Measurements from ENCODE around the gene GSTA2. TPM values are rescaled to one million over a fixed set of nuclear protein-coding genes. Genes with fewer than 3 reads are reported as not detected.

GSTA2 gene
- total RNA-seq, 1 experiment from 2014 or later = not detected

- DNase-seq (ENCODE audit: low spot score) (no peak), ATAC-seq (no peak)
- Mint-ChIP-seq H3K36me3 (no peaks in the 10 kb centered on the region), H3K4me1 (peaks cover 42% of the 10 kb centered on the region), H3K4me3 (no peak overlapping the region), H3K27me3 (ENCODE audit: low read depth) (no peaks in the 10 kb centered on the region), H3K9me3 (no peaks in the 10 kb centered on the region; the same call in 1 of the 2 replicates), H3K27ac (no peak overlapping the region)
- POLR2A ChIA-PET = no interaction called here
- peak; percentile 94 for TF ChIP-seq GABPB1 (CRISPR knock-in tag; IDR thresholded peaks at IDR 0.05)
- TF ChIP-seq ZNF671 (CRISPR knock-in tag; IDR thresholded peaks at IDR 0.05) = no peak
- CTCF ChIA-PET = interaction anchor here (0.5 to 2.6 kb wide), 4 partner anchors 34 to 136 kb away, joined by 3 to 16 read pairs (median 4); partner anchors contain the start of gene GSTA2
Observed at GRCh38 chr6:52725535-52726192, 37.6 kb downstream of the GSTA2 start.

- no peak overlapping the region for H3K4me3 Mint-ChIP-seq
- TF ChIP-seq ZBTB43 (CRISPR knock-in tag; IDR thresholded peaks at IDR 0.05) (no peak), SP1 (CRISPR knock-in tag; conservative IDR thresholded peaks at IDR 0.05) (no peak)
- no peak for DNase-seq (ENCODE audit: low spot score)
- H3K27ac Mint-ChIP-seq = no peak overlapping the region
- peaks cover 40% of the 10 kb centered on the region for H3K4me1 Mint-ChIP-seq
- H3K9me3 Mint-ChIP-seq = no peaks in the 10 kb centered on the region; the same call in 1 of the 2 replicates
- ATAC-seq = no peak
- H3K27me3 Mint-ChIP-seq (ENCODE audit: low read depth) = no peaks in the 10 kb centered on the region
- POLR2A ChIA-PET = interaction anchor here (0.6 to 0.8 kb wide), 2 partner anchors 51 to 54 kb away, joined by 3 read pairs; no protein-coding TSS in a partner anchor
- CTCF ChIA-PET = interaction anchor here (0.5 to 2.6 kb wide), 21 partner anchors 10 to 317 kb away, joined by 3 to 16 read pairs (median 3); partner anchors contain the start of genes GSTA1 and GSTA2
- no peaks in the 10 kb centered on the region for H3K36me3 Mint-ChIP-seq
Observed at GRCh38 chr6:52725143-52725534, 38.1 kb downstream of the GSTA2 start.

DNA sequence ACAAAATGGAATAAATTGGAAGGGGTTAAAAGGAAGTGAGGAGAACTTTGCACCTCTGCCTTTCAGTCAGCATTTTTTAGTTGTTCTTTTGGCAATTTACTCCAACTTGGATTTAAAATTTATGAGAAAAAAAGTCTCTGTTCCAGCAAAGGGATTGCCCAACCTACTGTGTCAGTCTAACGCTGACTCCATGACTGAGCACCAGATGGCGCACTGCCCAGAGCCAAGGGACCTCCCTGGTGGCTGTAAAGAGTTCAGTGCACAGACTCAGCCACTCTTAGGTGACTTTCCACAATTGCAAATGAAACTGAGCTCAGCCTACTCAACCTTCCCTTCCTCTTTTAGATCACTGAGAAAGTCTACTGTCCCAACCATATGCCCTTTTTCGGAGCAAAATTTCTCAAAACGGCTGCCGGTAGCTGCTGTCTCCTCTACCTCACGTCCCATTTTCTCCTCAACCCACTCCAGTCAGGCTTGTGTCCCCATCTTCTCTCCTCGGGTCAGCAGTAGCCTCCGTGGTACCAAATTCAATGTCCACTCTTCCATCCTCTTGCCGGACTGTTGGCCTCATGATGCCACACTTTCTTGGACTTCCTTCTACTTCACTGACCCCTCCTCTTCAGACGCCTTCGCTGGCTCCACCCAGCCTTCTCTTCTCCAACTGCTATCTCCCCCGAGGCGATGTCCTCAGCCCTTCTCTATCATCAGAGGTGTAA lies 38.7 kb downstream of the GSTA2 start:
- H3K4me3 Mint-ChIP-seq = no peak overlapping the region
- peak; percentile 99 for ATAC-seq
- no peaks in the 10 kb centered on the region for H3K36me3 Mint-ChIP-seq
- TF ChIP-seq, protein P1, sequence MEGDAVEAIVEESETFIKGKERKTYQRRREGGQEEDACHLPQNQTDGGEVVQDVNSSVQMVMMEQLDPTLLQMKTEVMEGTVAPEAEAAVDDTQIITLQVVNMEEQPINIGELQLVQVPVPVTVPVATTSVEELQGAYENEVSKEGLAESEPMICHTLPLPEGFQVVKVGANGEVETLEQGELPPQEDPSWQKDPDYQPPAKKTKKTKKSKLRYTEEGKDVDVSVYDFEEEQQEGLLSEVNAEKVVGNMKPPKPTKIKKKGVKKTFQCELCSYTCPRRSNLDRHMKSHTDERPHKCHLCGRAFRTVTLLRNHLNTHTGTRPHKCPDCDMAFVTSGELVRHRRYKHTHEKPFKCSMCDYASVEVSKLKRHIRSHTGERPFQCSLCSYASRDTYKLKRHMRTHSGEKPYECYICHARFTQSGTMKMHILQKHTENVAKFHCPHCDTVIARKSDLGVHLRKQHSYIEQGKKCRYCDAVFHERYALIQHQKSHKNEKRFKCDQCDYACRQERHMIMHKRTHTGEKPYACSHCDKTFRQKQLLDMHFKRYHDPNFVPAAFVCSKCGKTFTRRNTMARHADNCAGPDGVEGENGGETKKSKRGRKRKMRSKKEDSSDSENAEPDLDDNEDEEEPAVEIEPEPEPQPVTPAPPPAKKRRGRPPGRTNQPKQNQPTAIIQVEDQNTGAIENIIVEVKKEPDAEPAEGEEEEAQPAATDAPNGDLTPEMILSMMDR (IDR thresholded peaks at IDR 0.05) = peak; percentile 58
- TF ChIP-seq GABPB1 (CRISPR knock-in tag; IDR thresholded peaks at IDR 0.05) = peak; percentile 15; the same call in 1 of the 2 replicates
- TF ChIP-seq, protein P2, sequence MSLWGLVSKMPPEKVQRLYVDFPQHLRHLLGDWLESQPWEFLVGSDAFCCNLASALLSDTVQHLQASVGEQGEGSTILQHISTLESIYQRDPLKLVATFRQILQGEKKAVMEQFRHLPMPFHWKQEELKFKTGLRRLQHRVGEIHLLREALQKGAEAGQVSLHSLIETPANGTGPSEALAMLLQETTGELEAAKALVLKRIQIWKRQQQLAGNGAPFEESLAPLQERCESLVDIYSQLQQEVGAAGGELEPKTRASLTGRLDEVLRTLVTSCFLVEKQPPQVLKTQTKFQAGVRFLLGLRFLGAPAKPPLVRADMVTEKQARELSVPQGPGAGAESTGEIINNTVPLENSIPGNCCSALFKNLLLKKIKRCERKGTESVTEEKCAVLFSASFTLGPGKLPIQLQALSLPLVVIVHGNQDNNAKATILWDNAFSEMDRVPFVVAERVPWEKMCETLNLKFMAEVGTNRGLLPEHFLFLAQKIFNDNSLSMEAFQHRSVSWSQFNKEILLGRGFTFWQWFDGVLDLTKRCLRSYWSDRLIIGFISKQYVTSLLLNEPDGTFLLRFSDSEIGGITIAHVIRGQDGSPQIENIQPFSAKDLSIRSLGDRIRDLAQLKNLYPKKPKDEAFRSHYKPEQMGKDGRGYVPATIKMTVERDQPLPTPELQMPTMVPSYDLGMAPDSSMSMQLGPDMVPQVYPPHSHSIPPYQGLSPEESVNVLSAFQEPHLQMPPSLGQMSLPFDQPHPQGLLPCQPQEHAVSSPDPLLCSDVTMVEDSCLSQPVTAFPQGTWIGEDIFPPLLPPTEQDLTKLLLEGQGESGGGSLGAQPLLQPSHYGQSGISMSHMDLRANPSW (CRISPR knock-in tag; conservative IDR thresholded peaks at IDR 0.05; ENCODE audit: low read depth) = no peak
- no peak for TF ChIP-seq FOXP1 (CRISPR knock-in tag; IDR thresholded peaks at IDR 0.05; ENCODE audit: borderline replicate concordance)
- TF ChIP-seq ZBTB43 (CRISPR knock-in tag; IDR thresholded peaks at IDR 0.05) = 0 out of 2 replicates have a peak, but pooled peaks have one; percentile 44
- CTCF ChIA-PET = interaction anchor here (0.5 to 2.6 kb wide), 20 partner anchors 9 to 317 kb away, joined by 3 to 16 read pairs (median 3); partner anchors contain the start of genes GSTA1 and GSTA2
- H3K27ac Mint-ChIP-seq = no peak overlapping the region
- DNase-seq (ENCODE audit: low spot score) = peak; percentile 75
- H3K27me3 Mint-ChIP-seq (ENCODE audit: low read depth) = no peaks in the 10 kb centered on the region
- no peaks in the 10 kb centered on the region; the same call in 1 of the 2 replicates for H3K9me3 Mint-ChIP-seq
- peaks cover 36% of the 10 kb centered on the region for H3K4me1 Mint-ChIP-seq
- POLR2A ChIA-PET = interaction anchor here (0.6 to 0.8 kb wide), 3 partner anchors 28 to 53 kb away, joined by 3 read pairs; no protein-coding TSS in a partner anchor

- DNase-seq (ENCODE audit: low spot score) = no peak
- no peaks in the 10 kb centered on the region for H3K27me3 Mint-ChIP-seq (ENCODE audit: low read depth)
- H3K9me3 Mint-ChIP-seq = no peaks in the 10 kb centered on the region; the same call in 1 of the 2 replicates
- ATAC-seq = no peak
- POLR2A ChIA-PET = interaction anchor here (0.7 kb wide), 1 partner anchor 28 kb away, joined by 3 read pairs; no protein-coding TSS in a partner anchor
- no peaks in the 10 kb centered on the region for H3K36me3 Mint-ChIP-seq
- H3K4me1 Mint-ChIP-seq = peaks cover 35% of the 10 kb centered on the region
- no peak overlapping the region for H3K4me3 Mint-ChIP-seq
- CTCF ChIA-PET = interaction anchor here (1.0 to 2.6 kb wide), 5 partner anchors 8 to 92 kb away, joined by 3 to 16 read pairs (median 3); partner anchors contain the start of gene GSTA2
- no peak overlapping the region for H3K27ac Mint-ChIP-seq
- no peak for TF ChIP-seq MYBL2 (CRISPR knock-in tag; IDR thresholded peaks at IDR 0.05)
- no peak for TF ChIP-seq CREM (CRISPR knock-in tag; IDR thresholded peaks at IDR 0.05)
- TF ChIP-seq SP1 (CRISPR knock-in tag; conservative IDR thresholded peaks at IDR 0.05) = no peak
- TF ChIP-seq, protein P3, sequence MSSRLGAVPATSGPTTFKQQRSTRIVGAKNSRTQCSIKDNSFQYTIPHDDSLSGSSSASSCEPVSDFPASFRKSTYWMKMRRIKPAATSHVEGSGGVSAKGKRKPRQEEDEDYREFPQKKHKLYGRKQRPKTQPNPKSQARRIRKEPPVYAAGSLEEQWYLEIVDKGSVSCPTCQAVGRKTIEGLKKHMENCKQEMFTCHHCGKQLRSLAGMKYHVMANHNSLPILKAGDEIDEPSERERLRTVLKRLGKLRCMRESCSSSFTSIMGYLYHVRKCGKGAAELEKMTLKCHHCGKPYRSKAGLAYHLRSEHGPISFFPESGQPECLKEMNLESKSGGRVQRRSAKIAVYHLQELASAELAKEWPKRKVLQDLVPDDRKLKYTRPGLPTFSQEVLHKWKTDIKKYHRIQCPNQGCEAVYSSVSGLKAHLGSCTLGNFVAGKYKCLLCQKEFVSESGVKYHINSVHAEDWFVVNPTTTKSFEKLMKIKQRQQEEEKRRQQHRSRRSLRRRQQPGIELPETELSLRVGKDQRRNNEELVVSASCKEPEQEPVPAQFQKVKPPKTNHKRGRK (CRISPR knock-in tag; IDR thresholded peaks at IDR 0.05; ENCODE audit: borderline replicate concordance) = no peak
- no peak for TF ChIP-seq ZNF138 (CRISPR knock-in tag; conservative IDR thresholded peaks at IDR 0.05)
- no peak for TF ChIP-seq ETV6 (CRISPR knock-in tag; IDR thresholded peaks at IDR 0.05)
- TF ChIP-seq, protein P2 (CRISPR knock-in tag; conservative IDR thresholded peaks at IDR 0.05; ENCODE audit: low read depth) = no peak
Observed at GRCh38 chr6:52724042-52724405, 39.3 kb downstream of the GSTA2 start.
